B cell (primary cell): ENCODE results near the gene TXNDC11. TPM values are rescaled to one million over a fixed set of nuclear protein-coding genes. Genes with fewer than 3 reads are reported as not detected.
A peak's percentile ranks its signal among the peaks of the same experiment; 100 is the strongest.

Experiments
- ATAC-seq: fragments of 200-7000 bp; cut with Tn5 transposase; one replicate; pipeline ENCODE4 v1.10.0; 2021; ENCODE audit warnings: low read depth, mild to moderate bottlenecking, moderate number of reproducible peaks, moderate library complexity
- CTCF ChIA-PET: fragments of 350-600 bp; sonication (Branson Sonifier 250); formaldehyde crosslinking; loops from one replicate; lab custom pipeline; 2021; ENCODE audit warnings: antibody characterized with exemption, inconsistent platforms; lab: Charles Lee
- POLR2A ChIA-PET: fragments of 350-600 bp; sonication (Branson Sonifier 250); formaldehyde crosslinking; loops from one replicate; lab custom pipeline; 2021; ENCODE audit warnings: antibody characterized with exemption; lab: Charles Lee
- DNase-seq: peaks from one replicate; pipeline ENCODE4 v3.0.0; 2013
- H2AFZ ChIP-seq: 2 replicates; pipeline ENCODE4 v1.6.1; 2012; ENCODE audit warnings: mild to moderate bottlenecking, low read depth, low read length; ENCODE audit not compliant: insufficient read depth, poor library complexity, severe bottlenecking
- H3K27ac ChIP-seq, 2 donors: 1 replicate in 1 of 2; 2 replicates in 1 of 2; pipeline ENCODE4 v1.5.1; 2012 to 2013; ENCODE audit warnings: low read length in 2 of 2, mild to moderate bottlenecking in 2 of 2, moderate library complexity in 1 of 2
- H3K27me3 ChIP-seq, 4 experiments: fragments of 200-600 bp in 1 of 4; sonication (generic) in 1 of 4; replicated peaks in 1 of 4; 1 replicate in 2 of 4; 2 replicates in 2 of 4; pipeline versions ENCODE4 v1.6.1 to v1.7.0; 2013 to 2016; ENCODE audit warnings: low read length in 3 of 4, mild to moderate bottlenecking in 2 of 4, mixed read lengths in 1 of 4, moderate library complexity in 1 of 4; ENCODE audit not compliant: insufficient read depth in 4 of 4, control insufficient read depth in 3 of 4; ENCODE audit errors: control extremely low read depth in 1 of 4
- H3K36me3 ChIP-seq, 2 experiments: replicated peaks in 1 of 2; 1 replicate in 1 of 2; 2 replicates in 1 of 2; pipeline versions ENCODE4 v1.6.1 to v1.7.1; 2013; ENCODE audit warnings: low read length in 1 of 2; ENCODE audit not compliant: insufficient read depth in 2 of 2, control insufficient read depth in 1 of 2; ENCODE audit errors: control extremely low read depth in 1 of 2, extremely low read depth in 1 of 2
- H3K4me1 ChIP-seq, 2 donors: fragments of 200-600 bp in 1 of 2; sonication (generic) in 1 of 2; 1 replicate in 1 of 2; 2 replicates in 1 of 2; pipeline versions ENCODE4 v1.5.1 to v1.6.1; 2013 to 2017; ENCODE audit warnings: low read length in 2 of 2; ENCODE audit not compliant: control insufficient read depth in 2 of 2, insufficient read depth in 2 of 2
- H3K4me2 ChIP-seq: replicated peaks from 2 replicates; pipeline ENCODE3; 2012; ENCODE audit warnings: mild to moderate bottlenecking, low read depth, low read length; ENCODE audit not compliant: poor library complexity, severe bottlenecking
- H3K4me3 ChIP-seq, 5 experiments: fragments of 200-600 bp in 1 of 5; sonication (generic) in 1 of 5; 1 replicate in 3 of 5; 2 replicates in 2 of 5; pipeline versions ENCODE4 v1.5.1 to v1.7.0; 2011 to 2016; ENCODE audit warnings: low read length in 4 of 5, mild to moderate bottlenecking in 4 of 5, low read depth in 2 of 5, control low read depth in 1 of 5, moderate library complexity in 1 of 5; ENCODE audit not compliant: insufficient read depth in 1 of 5; ENCODE audit errors: control extremely low read depth in 1 of 5, extremely low read depth in 1 of 5
- H3K79me2 ChIP-seq: fragments of 200-600 bp; sonication (generic); one replicate; pipeline ENCODE4 v1.6.0; 2016; ENCODE audit warnings: low read length; ENCODE audit not compliant: control insufficient read depth, insufficient read depth
- H3K9ac ChIP-seq: fragments of 200-600 bp; sonication (generic); 2 replicates; pipeline ENCODE4 v1.6.1; 2017; ENCODE audit warnings: mild to moderate bottlenecking, low read length, moderate library complexity
- H3K9me3 ChIP-seq, 3 donors: one replicate each; pipeline versions ENCODE4 v1.6.1 to v1.7.1; 2013; ENCODE audit warnings: low read length in 2 of 3; ENCODE audit not compliant: control insufficient read depth in 2 of 3, insufficient read depth in 1 of 3; ENCODE audit errors: control extremely low read depth in 1 of 3
- H4K20me1 ChIP-seq: 2 replicates; pipeline ENCODE4 v1.6.0; 2012; ENCODE audit warnings: mild to moderate bottlenecking, low read length; ENCODE audit not compliant: insufficient read depth, control insufficient read depth, poor library complexity, severe bottlenecking
- H3K27ac Mint-ChIP-seq: one replicate; pipeline ENCODE4 v1.8.0; 2021; ENCODE audit warnings: mixed read lengths
- H3K27me3 Mint-ChIP-seq: one replicate; pipeline ENCODE4 v1.8.0; 2021; ENCODE audit warnings: mixed read lengths
- H3K4me1 Mint-ChIP-seq: one replicate; pipeline ENCODE4 v1.8.0; 2021; ENCODE audit warnings: mixed read lengths
- H3K4me3 Mint-ChIP-seq: one replicate; pipeline ENCODE4 v1.8.0; 2021; ENCODE audit warnings: mixed read lengths
- H3K9me3 Mint-ChIP-seq: one replicate; pipeline ENCODE4 v1.8.0; 2022; ENCODE audit warnings: mixed read lengths; ENCODE audit not compliant: insufficient read depth
- CTCF ChIP-seq: fragments of 200-600 bp; IDR thresholded peaks from one replicate; pipeline ENCODE4 v1.8.0; 2022; ENCODE audit warnings: antibody characterized with exemption, mild to moderate bottlenecking
- EZH2 ChIP-seq: IDR thresholded peaks from 2 replicates; pipeline ENCODE4 v1.6.1; 2012; ENCODE audit warnings: borderline replicate concordance, low read depth, mild to moderate bottlenecking, moderate library complexity, low read length; ENCODE audit not compliant: insufficient read depth, poor library complexity, severe bottlenecking
- WGBS: methylation state at CpG from one replicate; pipeline ENCODE4 v1.1.5; 2013; ENCODE audit warnings: missing lambda C conversion rate; ENCODE audit not compliant: insufficient coverage; 5-methylcytosine and 5-hydroxymethylcytosine counted together
- intact Hi-C: fragments of 100-400 bp; cut with micrococcal nuclease; formaldehyde crosslinking; loops from one replicate; pipeline ENCODE4 v1.10.0; 2022
- polyA plus RNA-seq: library from polyadenylated mRNA; depleted of rRNA; stranded (reverse); fragments of >200 nt; gene quantifications from 2 replicates; pipeline ENCODE4 v1.2.3, GENCODE V29; 2012
- total RNA-seq, 2 donors: library from RNA; stranded (reverse); fragments of 120-200 nt in 1 of 2; gene quantifications; 1 replicate in 1 of 2; 2 replicates in 1 of 2; pipeline versions ENCODE4 v1.2.3 to v1.2.4, GENCODE V29; 2013 to 2022

TXNDC11 gene
- total and polyA plus RNA-seq, 2 donors (not counting 1 experiment from before 2014, with no cell fraction given): 50.2 to 76.9 TPM

- intact Hi-C loops: loop anchor here (1.0 to 5.0 kb wide), 2 partner anchors 13 to 128 kb away; partner anchors contain the start of gene ZC3H7A
- peak; percentile 82 for DNase-seq
- no peaks in the 10 kb centered on the region for H3K9me3 Mint-ChIP-seq
- no peaks in the 10 kb centered on the region for H3K27me3 Mint-ChIP-seq
- H3K4me3 Mint-ChIP-seq: peak overlapping the region; percentile 91
- peak; percentile 18 for ATAC-seq
- H3K27me3 ChIP-seq: no peaks in the 10 kb centered on the region
- peaks cover 63 to 82% of the 10 kb centered on the region in 2 donors for H3K4me1 ChIP-seq
- peaks cover 0 to 2% (median 0%) of the 10 kb centered on the region in 3 donors for H3K9me3 ChIP-seq
- peaks cover 64% of the 10 kb centered on the region for H3K79me2 ChIP-seq
- POLR2A ChIA-PET: interaction anchor here (0.6 to 3.6 kb wide), 5 partner anchors 11 to 293 kb away, joined by 3 to 19 read pairs (median 4); partner anchors contain the start of gene TXNDC11
- TF ChIP-seq CTCF (no peak), EZH2 (no peak)
- peak overlapping the region; percentile 68 to 90 (median 77) for H3K4me3 ChIP-seq
- H3K4me1 Mint-ChIP-seq: peaks cover 80% of the 10 kb centered on the region
- H3K27ac Mint-ChIP-seq: peak overlapping the region; percentile 93
- H3K36me3 ChIP-seq: peaks cover 0 to 16% of the 10 kb centered on the region in 2 experiments
- H3K27ac ChIP-seq: peak overlapping the region; percentile 96 to 98
- peak overlapping the region; percentile 95 for H3K9ac ChIP-seq
- H2AFZ ChIP-seq: peak overlapping the region; percentile 19
- peaks cover 55% of the 10 kb centered on the region for H4K20me1 ChIP-seq
- CTCF ChIA-PET: interaction anchor here (0.8 to 1.9 kb wide), 8 partner anchors 9 to 706 kb away, joined by 3 to 10 read pairs (median 5); no protein-coding TSS in a partner anchor
- H3K4me2 ChIP-seq: peak overlapping the region; percentile 97
- WGBS: 19% methylated on average over 19 of the region's 22 CpGs
Observed at GRCh38 chr16:11669380-11670146, 73.1 kb downstream of the TXNDC11 start.
